Adipocyte (in vitro differentiated cells): Measurements from ENCODE around the gene ID3.

ENCODE experiments used
- DNase-seq: peaks from one replicate; pipeline ENCODE4 v3.0.0-alpha.2; 2015; ENCODE audit warnings: low read depth
- H3K27me3 ChIP-seq: replicated peaks from 2 replicates; pipeline ENCODE4 v1.7.0; 2013; ENCODE audit warnings: mild to moderate bottlenecking, low read length, moderate library complexity; ENCODE audit not compliant: control insufficient read depth, insufficient read depth
- H3K36me3 ChIP-seq: 2 replicates; pipeline ENCODE4 v1.7.0; 2013; ENCODE audit warnings: low read length, mild to moderate bottlenecking, moderate library complexity; ENCODE audit not compliant: control insufficient read depth, insufficient read depth, severe bottlenecking
- H3K4me1 ChIP-seq: 2 replicates; pipeline ENCODE4 v1.7.0; 2013; ENCODE audit warnings: mild to moderate bottlenecking, low read length, moderate library complexity; ENCODE audit not compliant: control insufficient read depth, insufficient read depth
- H3K4me3 ChIP-seq: 2 replicates; pipeline ENCODE4 v1.7.0; 2013; ENCODE audit warnings: mild to moderate bottlenecking, low read length, moderate library complexity
- H3K9ac ChIP-seq: 2 replicates; pipeline ENCODE4 v1.7.0; 2013; ENCODE audit warnings: mild to moderate bottlenecking, low read length, moderate library complexity
- H3K9me3 ChIP-seq: 2 replicates; pipeline ENCODE4 v1.7.0; 2013; ENCODE audit warnings: mild to moderate bottlenecking, low read length, moderate library complexity; ENCODE audit not compliant: control insufficient read depth

The ID3 gene

GRCh38 chr1:23559136-23559984 lies at the start of gene ID3:
Gene ID3 (minus strand): TSS chr1:23559501. CDS start chr1:23559426, 75 bp downstream.
- H3K4me1 ChIP-seq: peaks cover 66% of the 10 kb centered on the region
- H3K36me3 ChIP-seq: peaks cover 10% of the 10 kb centered on the region
- no peaks in the 10 kb centered on the region for H3K27me3 ChIP-seq
- H3K9ac ChIP-seq: peak within 1 kb of the TSS; percentile 95
- peak; percentile 99 for DNase-seq
- no peaks in the 10 kb centered on the region for H3K9me3 ChIP-seq
- H3K4me3 ChIP-seq: peak within 1 kb of the TSS; percentile 91

GRCh38 chr1:23607944-23608343 lies 48.6 kb upstream of the ID3 start:
- Histone ChIP-seq H3K27me3 (peaks cover 6% of the 10 kb centered on the region), H3K4me1 (peaks cover 5% of the 10 kb centered on the region), H3K9me3 (no peaks in the 10 kb centered on the region), H3K9ac (no peak overlapping the region), H3K4me3 (no peak overlapping the region), H3K36me3 (no peaks in the 10 kb centered on the region)
- DNase-seq: no peak

GRCh38 chr1:23601968-23602876 lies 42.9 kb upstream of the ID3 start:
- DNase-seq: no peak
- Histone ChIP-seq H3K4me3 (no peak overlapping the region), H3K27me3 (no peaks in the 10 kb centered on the region), H3K36me3 (no peaks in the 10 kb centered on the region), H3K9me3 (no peaks in the 10 kb centered on the region), H3K9ac (no peak overlapping the region), H3K4me1 (peaks cover 11% of the 10 kb centered on the region)

GRCh38 chr1:23601135-23601967 lies 42.0 kb upstream of the ID3 start:
- peaks cover 11% of the 10 kb centered on the region for H3K4me1 ChIP-seq
- DNase-seq: no peak
- H3K27me3 ChIP-seq: no peaks in the 10 kb centered on the region
- H3K36me3 ChIP-seq: no peaks in the 10 kb centered on the region
- no peak overlapping the region for H3K4me3 ChIP-seq
- H3K9ac ChIP-seq: no peak overlapping the region
- H3K9me3 ChIP-seq: no peaks in the 10 kb centered on the region

- H3K4me1 ChIP-seq: peaks cover 11% of the 10 kb centered on the region
- no peaks in the 10 kb centered on the region for H3K27me3 ChIP-seq
- no peaks in the 10 kb centered on the region for H3K36me3 ChIP-seq
- no peak for DNase-seq
- H3K9ac ChIP-seq: no peak overlapping the region
- H3K4me3 ChIP-seq: no peak overlapping the region
- H3K9me3 ChIP-seq: no peaks in the 10 kb centered on the region
Measured at GRCh38 chr1:23600283-23600682, 41.0 kb upstream of the ID3 start.

- Histone ChIP-seq H3K4me1 (peaks cover 9% of the 10 kb centered on the region), H3K9ac (no peak overlapping the region), H3K36me3 (no peaks in the 10 kb centered on the region), H3K9me3 (no peaks in the 10 kb centered on the region), H3K27me3 (no peaks in the 10 kb centered on the region), H3K4me3 (no peak overlapping the region)
- no peak for DNase-seq
Measured at GRCh38 chr1:23599125-23599524, 39.8 kb upstream of the ID3 start.

GRCh38 chr1:23598424-23598823 lies 39.1 kb upstream of the ID3 start:
- H3K4me3 ChIP-seq: no peak overlapping the region
- peaks cover 6% of the 10 kb centered on the region for H3K4me1 ChIP-seq
- H3K36me3 ChIP-seq: no peaks in the 10 kb centered on the region
- H3K9ac ChIP-seq: no peak overlapping the region
- H3K9me3 ChIP-seq: no peaks in the 10 kb centered on the region
- DNase-seq: no peak
- H3K27me3 ChIP-seq: no peaks in the 10 kb centered on the region

GRCh38 chr1:23597635-23598388 lies 38.5 kb upstream of the ID3 start:
- no peak for DNase-seq
- Histone ChIP-seq H3K9me3 (no peaks in the 10 kb centered on the region), H3K27me3 (no peaks in the 10 kb centered on the region), H3K4me3 (no peak overlapping the region), H3K36me3 (no peaks in the 10 kb centered on the region), H3K9ac (no peak overlapping the region), H3K4me1 (peaks cover 8% of the 10 kb centered on the region)

GRCh38 chr1:23596382-23597358 lies 37.4 kb upstream of the ID3 start:
- no peak for DNase-seq
- Histone ChIP-seq H3K4me1 (peaks cover 16% of the 10 kb centered on the region), H3K9me3 (no peaks in the 10 kb centered on the region), H3K36me3 (no peaks in the 10 kb centered on the region), H3K9ac (no peak overlapping the region), H3K27me3 (no peaks in the 10 kb centered on the region), H3K4me3 (no peak overlapping the region)
